NCI-H1092 treated with DMSO at 0.1 percent for 48 hours (cell line): ENCODE measurements around the gene COL18A1.
"Not testable (repeated sequence)": the region's sequence is repeated elsewhere in the genome, so short reads cannot be mapped to it uniquely, and the experiment has no call there.

Source experiments
- DNase-seq: peaks from one replicate; lab custom pipeline; 2025; lab: John Stamatoyannopoulos, UW

COL18A1 gene

DNA sequence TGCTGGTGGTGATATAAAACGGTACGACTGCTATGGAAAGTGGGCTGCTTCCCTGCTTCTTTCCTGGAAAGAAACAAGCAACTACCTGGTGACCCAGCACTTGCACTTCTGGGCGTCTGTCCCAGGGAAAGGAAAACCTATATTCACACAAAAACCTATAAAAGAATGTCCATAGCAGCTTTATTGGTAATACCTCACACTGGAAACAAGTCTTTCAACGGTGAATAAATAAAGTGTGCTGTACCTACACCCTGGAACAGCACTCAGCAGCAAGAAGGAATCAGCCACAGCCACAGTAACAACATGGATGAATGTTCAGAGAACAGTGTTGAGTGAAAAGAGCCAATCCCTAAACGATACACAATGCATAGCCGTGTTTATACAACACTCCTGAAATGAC is 117.4 kb downstream of the COL18A1 start:
- no peak for DNase-seq

- no peak for DNase-seq
Measured at GRCh38 chr21:45522986-45523385, 118.0 kb downstream of the COL18A1 start.

DNA sequence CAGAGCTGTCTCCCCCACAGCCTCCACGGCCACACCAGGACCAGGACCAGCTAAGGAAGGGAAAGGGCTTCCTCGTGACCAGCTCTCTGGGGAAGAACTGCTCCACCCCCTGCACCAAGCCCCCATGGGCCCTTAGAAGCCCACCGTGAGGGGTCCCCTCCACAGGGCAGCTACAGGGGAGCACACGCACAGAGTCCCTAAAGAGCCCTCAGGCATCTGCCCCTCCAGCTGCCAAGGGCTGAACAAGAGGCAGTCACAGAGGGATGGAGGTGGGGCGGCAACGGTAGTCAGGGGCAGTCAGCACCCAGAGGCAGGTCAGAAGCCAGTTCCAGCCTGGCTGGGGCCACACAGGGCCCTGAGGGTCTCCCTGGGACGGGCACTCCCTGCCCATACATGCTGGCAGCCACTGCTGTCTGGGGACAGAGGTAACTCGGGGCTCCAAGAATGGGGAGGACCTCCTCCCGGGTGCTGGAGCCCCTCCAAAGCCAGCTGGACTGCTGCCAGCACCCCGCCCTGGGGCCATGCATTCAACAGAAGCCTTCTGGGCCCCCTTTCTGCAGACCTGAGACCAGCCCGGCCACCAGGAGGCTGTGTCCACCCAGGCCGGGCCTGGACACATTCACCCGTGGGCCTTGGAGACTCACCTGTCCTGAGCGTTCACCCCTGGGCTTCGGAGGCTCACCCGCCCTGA is 118.6 kb downstream of the COL18A1 start:
- DNase-seq = no peak

GRCh38 chr21:45524756-45525152 is 119.8 kb downstream of the COL18A1 start:
- no peak for DNase-seq

DNA sequence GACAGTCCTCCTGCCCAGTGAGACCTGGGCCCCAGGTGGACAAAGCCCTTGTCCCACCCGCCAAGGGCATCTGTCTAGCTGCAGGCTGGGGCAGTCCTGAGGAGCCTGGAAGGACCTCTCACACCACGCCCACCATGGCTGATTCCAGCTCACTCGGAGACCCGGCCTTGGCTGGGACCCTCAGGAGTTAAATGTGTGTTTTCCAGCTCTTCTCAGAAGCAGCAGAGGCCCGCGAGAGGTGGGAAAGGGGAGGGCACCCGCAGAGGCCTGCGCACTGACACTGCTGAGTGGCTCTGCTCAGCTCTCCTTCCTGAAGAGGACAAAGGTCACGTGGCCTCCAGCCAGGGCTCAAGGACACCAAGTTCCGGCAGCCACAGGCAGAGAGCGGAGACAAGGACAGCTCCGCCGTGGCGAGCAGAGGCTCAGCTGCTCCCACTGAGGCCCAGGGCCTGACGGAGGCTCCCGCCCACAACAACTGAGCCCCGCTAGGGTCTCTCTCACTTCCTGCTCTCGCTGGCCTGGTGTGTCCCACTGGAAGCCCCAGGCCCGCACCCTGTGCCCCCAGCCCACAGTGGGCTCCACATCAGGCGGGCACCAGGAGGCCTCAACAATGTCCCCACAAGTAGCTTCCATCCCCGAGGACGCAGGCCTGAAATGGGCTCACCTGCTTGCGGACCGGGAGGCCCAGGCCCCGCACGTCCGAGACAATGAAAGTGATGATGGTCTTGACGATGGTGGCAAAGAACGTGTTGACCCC is 120.4 kb downstream of the COL18A1 start:
- no peak for DNase-seq

- no peak for DNase-seq
Measured at GRCh38 chr21:45525910-45526306, 120.9 kb downstream of the COL18A1 start.

DNA sequence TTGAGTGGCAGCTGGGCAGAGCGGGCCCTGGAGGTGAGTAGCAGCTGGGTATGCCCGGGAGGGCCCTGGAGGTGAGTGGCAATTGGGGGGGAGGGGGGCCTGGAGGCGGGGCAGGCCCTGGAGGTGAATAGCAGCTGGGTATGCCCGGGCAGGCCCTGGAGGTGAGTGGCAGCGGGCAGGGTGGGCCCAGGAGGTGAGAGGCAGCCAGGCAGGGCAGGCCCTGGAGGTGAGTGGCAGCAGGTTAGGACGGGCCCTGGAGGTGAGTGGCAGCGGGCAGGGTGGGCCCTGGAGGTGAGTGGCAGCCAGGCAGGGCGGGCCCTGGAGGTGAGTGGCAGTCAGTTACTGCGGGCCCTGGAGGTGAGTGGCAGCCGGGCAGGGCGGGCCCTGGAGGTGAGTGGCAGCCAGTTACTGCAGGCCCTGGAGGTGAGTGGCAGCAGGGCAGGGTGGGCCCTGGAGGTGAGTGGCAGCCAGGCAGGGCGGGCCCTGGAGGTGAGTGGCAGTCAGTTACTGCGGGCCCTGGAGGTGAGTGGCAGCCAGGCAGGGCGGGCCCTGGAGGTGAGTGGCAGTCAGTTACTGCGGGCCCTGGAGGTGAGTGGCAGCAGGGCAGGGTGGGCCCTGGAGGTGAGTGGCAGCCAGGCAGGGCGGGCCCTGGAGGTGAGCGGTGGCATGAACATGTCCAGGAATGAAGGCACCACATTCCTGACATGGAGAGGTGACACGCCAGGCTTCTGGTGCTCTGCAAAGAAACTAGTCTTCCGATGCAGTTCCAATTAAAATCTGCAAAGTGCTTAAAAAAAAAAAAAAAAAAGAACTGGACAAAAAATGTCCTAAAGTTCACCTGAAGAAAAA is 122.4 kb downstream of the COL18A1 start:
- not testable (repeated sequence) for DNase-seq

- DNase-seq = no peak
Measured at GRCh38 chr21:45528028-45528705, 123.2 kb downstream of the COL18A1 start.

DNA sequence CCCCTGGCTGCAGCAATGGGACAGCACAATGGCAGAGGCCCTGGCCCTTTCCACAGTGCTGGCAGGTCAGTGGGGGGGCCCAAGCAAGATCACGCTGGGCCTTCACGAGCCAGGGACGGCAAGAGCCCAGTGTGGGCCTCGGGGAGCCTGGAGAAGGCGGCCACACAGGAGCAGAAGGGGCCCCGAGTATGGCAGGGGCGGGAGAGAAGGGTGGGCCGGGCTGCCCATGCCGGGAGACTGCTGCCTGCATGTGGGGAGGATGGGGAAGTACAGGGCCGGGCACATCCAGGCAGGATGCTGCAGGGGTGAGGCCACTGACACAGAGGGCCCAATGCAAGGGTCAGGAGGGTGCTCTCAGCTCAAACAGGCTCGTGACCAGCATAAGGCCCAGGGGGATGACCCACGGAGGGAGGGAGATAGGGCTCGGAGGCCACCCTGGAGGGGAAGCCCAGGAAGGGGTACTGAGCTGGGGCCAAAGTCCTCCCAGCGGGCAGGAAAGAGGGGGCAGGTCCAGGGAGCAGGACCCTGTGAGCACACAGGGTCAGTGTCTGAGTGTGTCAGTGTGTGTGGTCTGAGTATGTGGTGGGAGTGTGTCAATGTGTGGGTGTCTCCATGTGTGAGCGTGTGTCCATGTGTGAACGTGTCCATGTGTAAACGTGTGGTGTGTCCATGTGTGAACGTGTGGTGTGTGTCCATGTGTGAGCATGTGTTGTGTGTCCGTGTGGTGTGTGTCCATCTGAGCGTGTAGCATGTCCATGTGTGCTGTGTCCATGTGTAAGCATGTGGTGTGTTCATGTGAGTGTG is 124.2 kb downstream of the COL18A1 start:
- DNase-seq = no peak

DNA sequence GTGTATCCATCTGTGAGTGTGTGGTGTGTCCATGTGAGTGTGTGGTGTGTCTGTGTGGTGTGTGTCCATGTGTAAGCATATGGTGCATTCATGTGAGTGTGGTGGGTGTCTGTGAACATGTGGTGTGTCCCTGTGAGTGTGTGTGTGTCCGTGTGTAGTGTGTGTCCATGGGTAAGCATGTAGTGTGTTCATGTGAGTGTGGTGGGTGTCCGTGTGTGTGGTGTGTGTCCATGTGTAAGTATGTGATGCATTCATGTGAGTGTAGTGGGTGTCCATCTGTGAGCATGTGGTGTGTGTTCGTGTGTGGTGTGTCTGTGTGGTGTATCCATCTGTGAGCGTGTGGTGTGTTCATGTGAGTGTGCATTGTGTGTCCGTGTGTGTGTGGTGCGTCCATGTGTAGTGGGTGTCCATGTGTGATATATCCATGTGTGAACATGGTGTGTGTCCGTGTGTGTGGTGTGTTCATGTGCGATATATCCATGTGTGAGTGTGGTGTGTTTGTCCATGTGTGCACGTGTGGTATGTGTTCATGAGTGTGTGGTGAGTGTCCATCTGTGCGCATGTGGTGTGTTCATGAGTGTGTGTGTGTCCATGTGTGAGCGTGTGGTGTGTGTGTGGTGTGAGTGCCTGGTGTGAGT is 124.9 kb downstream of the COL18A1 start:
- no peak for DNase-seq

DNA sequence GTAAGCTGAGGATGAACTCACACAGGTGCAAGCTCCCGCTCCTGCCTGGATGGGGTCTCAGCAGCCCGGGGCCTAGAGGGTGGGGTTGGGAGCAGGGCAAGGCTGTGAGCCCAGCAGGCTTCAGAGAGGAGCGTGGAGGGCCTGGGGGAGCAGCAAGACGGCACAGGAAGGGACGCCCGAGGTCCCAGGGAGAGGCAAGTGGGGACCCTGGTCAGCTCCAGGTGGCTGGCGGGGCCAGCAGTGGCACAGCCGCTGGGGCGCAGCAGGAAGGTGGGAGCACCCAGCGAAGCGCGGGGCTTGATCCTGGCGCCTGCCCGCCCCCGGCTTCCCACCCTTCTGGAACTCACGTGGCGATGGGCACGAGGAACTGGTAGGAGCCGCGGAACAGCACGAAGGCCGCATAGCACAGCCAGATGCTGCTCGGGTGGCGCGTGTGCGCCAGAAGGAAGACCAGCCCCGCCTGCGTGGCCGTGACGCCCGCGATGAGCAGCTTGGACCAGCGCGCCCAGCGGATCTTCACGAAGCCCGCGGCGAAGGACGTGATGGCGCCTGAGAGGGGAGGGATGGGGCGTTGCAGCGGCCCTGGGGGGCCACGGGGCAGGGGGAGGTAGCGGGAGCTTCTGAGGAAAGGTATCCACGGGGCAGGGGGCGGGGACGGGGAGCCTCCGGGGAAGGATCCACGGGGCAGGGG is 125.6 kb downstream of the COL18A1 start:
- no peak for DNase-seq

DNA sequence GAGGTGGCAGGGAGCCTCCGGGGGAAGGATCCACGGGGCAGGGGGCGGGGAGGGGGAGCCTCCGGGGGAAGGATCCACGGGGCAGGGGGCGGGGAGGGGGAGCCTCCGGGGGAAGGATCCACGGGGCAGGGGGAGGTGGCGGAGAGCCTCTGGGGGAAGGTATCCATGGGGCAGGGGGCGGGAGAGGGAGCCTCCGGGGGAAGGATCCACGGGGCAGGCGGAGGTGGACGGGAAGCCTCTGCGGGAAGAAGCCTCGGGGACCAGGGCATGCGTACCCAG is 126.1 kb downstream of the COL18A1 start:
- not testable (repeated sequence) for DNase-seq

DNA sequence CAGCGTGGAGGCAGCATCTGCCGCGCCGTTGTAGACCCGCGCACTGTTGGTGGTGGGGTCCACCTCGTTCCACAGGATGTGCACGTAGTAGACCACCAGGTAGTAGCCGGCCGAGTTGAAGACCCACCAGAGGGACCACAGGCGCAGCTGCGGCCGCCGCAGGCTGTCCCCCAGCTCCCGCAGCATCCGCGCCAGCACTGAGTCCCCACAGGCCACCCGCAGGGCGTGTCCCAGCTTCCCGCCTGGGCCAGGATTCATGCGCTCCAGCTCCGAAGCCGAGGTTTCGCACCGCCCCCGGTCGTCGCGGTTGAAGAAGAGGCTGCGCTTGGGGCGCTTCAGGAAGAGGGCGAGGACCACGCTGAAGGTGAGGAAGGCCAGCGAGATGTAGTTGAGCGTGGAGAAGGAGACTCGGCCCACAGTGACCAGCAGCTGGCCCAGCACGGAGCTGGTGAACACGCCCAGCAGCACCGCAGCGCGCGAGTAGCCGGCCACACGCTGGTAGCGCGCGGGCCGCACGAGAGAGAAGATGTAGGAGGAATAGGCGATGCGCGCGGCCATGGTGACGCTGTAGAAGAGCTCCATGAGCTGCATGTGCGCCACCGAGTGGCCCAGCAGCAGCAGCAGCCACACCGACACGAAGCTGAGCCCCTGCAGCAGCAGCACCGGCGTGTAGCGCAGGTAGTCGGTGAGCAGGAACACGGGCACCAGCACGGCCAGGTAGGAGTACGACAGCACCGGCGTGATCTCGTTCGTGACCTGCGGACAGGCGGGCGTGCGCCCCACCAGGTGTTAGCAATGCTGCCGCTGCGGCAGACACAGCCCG is 126.6 kb downstream of the COL18A1 start:
- no peak for DNase-seq

- no peak for DNase-seq
Measured at GRCh38 chr21:45532826-45533360, 127.9 kb downstream of the COL18A1 start.

DNA sequence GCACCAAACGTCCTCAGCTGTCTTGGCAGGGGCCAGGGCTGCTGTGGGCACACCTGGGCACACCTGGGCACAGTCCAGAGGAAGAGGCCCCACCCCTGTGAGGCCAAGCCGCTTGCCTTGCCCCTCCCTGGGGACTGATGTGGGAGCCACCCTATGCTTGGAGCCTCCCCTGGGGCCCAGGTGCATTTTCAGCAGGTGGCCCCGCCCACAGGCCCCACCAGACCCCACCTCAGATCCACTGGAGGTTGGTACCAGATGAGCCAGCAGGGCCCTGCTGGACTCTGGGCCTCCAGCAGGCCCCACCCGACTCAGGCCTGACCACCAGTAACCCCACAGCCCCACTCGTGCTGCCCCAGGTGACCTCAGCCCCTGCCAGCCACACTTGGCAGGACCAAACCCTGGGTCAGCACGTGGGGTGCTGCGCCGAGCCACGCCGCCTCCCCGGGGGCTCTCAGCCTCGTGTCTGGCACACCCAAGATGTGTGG is 128.4 kb downstream of the COL18A1 start:
- no peak for DNase-seq

DNA sequence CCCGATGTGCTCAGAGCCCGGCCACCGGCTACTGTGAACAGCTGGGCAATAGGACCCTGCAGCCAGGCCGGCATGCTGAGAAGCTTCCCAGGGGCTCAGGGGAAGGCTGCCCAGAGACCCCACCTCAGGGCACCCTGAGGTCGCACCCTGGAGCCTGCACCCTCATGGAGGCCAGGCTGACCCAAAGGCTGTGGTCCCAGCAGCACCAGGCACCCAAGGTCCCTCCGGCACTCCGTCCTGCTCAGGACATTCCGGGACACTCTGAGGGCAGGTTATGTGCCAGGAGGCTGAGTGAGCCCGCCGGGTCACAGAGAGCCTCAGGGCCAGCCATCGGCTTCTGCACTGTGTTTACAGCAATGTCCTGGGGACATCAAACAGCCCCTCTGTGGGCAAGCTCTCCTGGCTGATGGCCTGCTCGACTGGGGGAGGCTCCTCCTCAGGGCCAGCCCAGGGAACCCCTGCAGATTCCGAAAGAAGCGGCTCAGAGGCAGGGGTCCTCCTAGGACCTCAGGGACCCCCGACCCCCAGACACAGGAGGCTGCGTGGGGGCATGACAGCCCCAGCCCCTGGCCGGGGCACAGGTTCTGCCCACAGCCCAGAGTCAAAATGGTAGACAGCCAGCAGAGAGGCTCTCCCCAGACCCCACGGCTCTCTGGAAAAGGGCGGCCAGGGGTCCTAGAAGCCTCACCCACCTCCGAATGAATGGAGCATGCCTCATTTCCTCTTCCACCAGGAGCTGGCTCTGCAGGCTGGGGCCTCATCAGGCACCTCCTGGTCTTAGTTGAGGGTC is 129.1 kb downstream of the COL18A1 start:
- no peak for DNase-seq

- peak; percentile 72 for DNase-seq
Measured at GRCh38 chr21:45534636-45535331, 129.8 kb downstream of the COL18A1 start.
